HCT116 (cell line): Measurements from ENCODE around the gene ICA1. TPM values are rescaled to one million over a fixed set of nuclear protein-coding genes. Genes with fewer than 3 reads are reported as not detected.

Experiments used
- ATAC-seq: fragments of 200-7000 bp; cut with Tn5 transposase; 2 replicates; pipeline ENCODE4 v1.9.1; 2020; ENCODE audit warnings: mild to moderate bottlenecking, moderate library complexity
- BruUV-seq: library from RNA; stranded (reverse); fragments of 400-500 nt; replicated peaks from 2 replicates; lab custom pipeline; 2021; lab: Mats Ljungman, UMichigan
- CTCF ChIA-PET: fragments of 300-600 bp; sonication (Branson Sonifier 250); formaldehyde crosslinking; loops from one replicate; lab custom pipeline; 2021; ENCODE audit warnings: antibody characterized with exemption; lab: Charles Lee
- POLR2A ChIA-PET: fragments of 300-600, 350-600 bp; sonication (Branson Sonifier 250); formaldehyde crosslinking; loops from one replicate; lab custom pipeline; 2021; ENCODE audit warnings: antibody characterized with exemption; lab: Charles Lee
- RAD21 ChIA-PET, 2 experiments: fragments of 300-600 bp; sonication (Branson Sonifier 250); formaldehyde crosslinking; loops; one replicate each; lab custom pipeline; 2023; ENCODE audit warnings: low total read pairs in 2 of 2; ENCODE audit not compliant: uncharacterized antibody in 2 of 2, unreplicated experiment in 2 of 2, low non-redundant PET in 1 of 2; lab: Charles Lee
- DNase-seq: peaks from one replicate; pipeline ENCODE4 v3.0.0-alpha.2; 2010; ENCODE audit warnings: low read depth, low spot score
- H2AFZ ChIP-seq: fragments of 200-600 bp; shearing (Covaris generic), sonication (generic); 2 replicates; pipeline ENCODE4 v1.6.1; 2017; ENCODE audit warnings: low read depth, mixed run types, mixed read lengths, antibody characterized with exemption, low read length; ENCODE audit not compliant: poor library complexity, severe bottlenecking
- H3K27ac ChIP-seq: 2 replicates; pipeline ENCODE4 v1.5.1; 2012; ENCODE audit warnings: low read depth, low read length
- H3K27me3 ChIP-seq: fragments of 200-600 bp; sonication (generic); 2 replicates; pipeline ENCODE4 v1.6.1; 2016; ENCODE audit warnings: mixed run types, low read length, mixed read lengths; ENCODE audit not compliant: insufficient read depth
- H3K36me3 ChIP-seq, 2 experiments: fragments of 200-500 bp in 1 of 2; fragments of 200-600 bp in 1 of 2; sonication (Bioruptor generic) in 1 of 2; sonication (generic) in 1 of 2; 2 replicates each; pipeline versions ENCODE4 v1.5.1 to v1.6.1; 2014 to 2016; ENCODE audit warnings: low read length in 2 of 2, inconsistent platforms in 1 of 2, mixed read lengths in 1 of 2, mixed run types in 1 of 2; ENCODE audit not compliant: insufficient read depth in 2 of 2, control insufficient read depth in 1 of 2
- H3K4me1 ChIP-seq, 2 experiments: fragments of 200-600 bp in 1 of 2; sonication (generic) in 1 of 2; 2 replicates each; pipeline versions ENCODE4 v1.5.1 to v1.6.1; 2012 to 2017; ENCODE audit warnings: low read length in 2 of 2, inconsistent platforms in 1 of 2, mild to moderate bottlenecking in 1 of 2, mixed read lengths in 1 of 2, mixed run types in 1 of 2, moderate library complexity in 1 of 2; ENCODE audit not compliant: insufficient read depth in 2 of 2, control insufficient read depth in 1 of 2
- H3K4me2 ChIP-seq: fragments of 200-600 bp; sonication (generic); 2 replicates; pipeline ENCODE4 v1.6.1; 2017; ENCODE audit warnings: mixed run types, low read length, mixed read lengths
- H3K4me3 ChIP-seq, 2 experiments: fragments of 200-600 bp in 1 of 2; sonication (generic) in 1 of 2; replicated peaks in 1 of 2; 2 replicates each; pipeline ENCODE4 v1.5.1; 2011 to 2016; ENCODE audit warnings: low read length in 2 of 2, control low read depth in 1 of 2, low read depth in 1 of 2, mild to moderate bottlenecking in 1 of 2, mixed read lengths in 1 of 2, mixed run types in 1 of 2
- H3K79me2 ChIP-seq: fragments of 200-600 bp; sonication (generic); 2 replicates; pipeline ENCODE4 v1.6.1; 2017; ENCODE audit warnings: mild to moderate bottlenecking, mixed run types, low read length, moderate library complexity, mixed read lengths; ENCODE audit not compliant: insufficient read depth
- H3K9ac ChIP-seq: fragments of 200-600 bp; sonication (generic); 2 replicates; pipeline ENCODE4 v1.6.1; 2016; ENCODE audit warnings: low read length, mixed read lengths
- H3K9me2 ChIP-seq: fragments of 200-600 bp; sonication (generic), shearing (Covaris generic); 2 replicates; pipeline ENCODE4 v1.6.1; 2017; ENCODE audit warnings: mixed run types, mild to moderate bottlenecking, moderate library complexity; ENCODE audit not compliant: insufficient read depth
- H3K9me3 ChIP-seq, 2 experiments: fragments of 200-500 bp in 1 of 2; fragments of 200-600 bp in 1 of 2; sonication (Bioruptor generic) in 1 of 2; sonication (generic) in 1 of 2; 2 replicates each; pipeline ENCODE4 v1.6.1; 2014 to 2017; ENCODE audit warnings: low read length in 2 of 2, mixed read lengths in 2 of 2, inconsistent platforms in 1 of 2, low read depth in 1 of 2, mild to moderate bottlenecking in 1 of 2, mixed run types in 1 of 2, moderate library complexity in 1 of 2; ENCODE audit not compliant: control insufficient read depth in 1 of 2, insufficient read depth in 1 of 2
- H4K20me1 ChIP-seq: fragments of 200-600 bp; sonication (generic), shearing (Covaris generic); 2 replicates; pipeline ENCODE4 v1.6.1; 2017; ENCODE audit warnings: mixed run types, mild to moderate bottlenecking, moderate library complexity; ENCODE audit not compliant: insufficient read depth
- REST ChIP-seq: IDR thresholded peaks from 2 replicates; pipeline ENCODE4 v1.6.1; 2012; ENCODE audit warnings: low read depth
- SRF ChIP-seq: IDR thresholded peaks from 2 replicates; pipeline ENCODE4 v1.6.1; 2012; ENCODE audit warnings: low read depth
- TCF7L2 ChIP-seq: IDR thresholded peaks from 2 replicates; pipeline ENCODE4 v1.7.0; 2011; ENCODE audit warnings: borderline replicate concordance, inconsistent platforms; ENCODE audit not compliant: insufficient read depth, insufficient read length; ENCODE audit errors: extremely low read depth
- ZNF274 ChIP-seq: fragments of 200-500 bp; sonication (Bioruptor generic); IDR thresholded peaks from 2 replicates; pipeline ENCODE4 v1.6.1; 2014; ENCODE audit warnings: mild to moderate bottlenecking, low read depth, low read length, inconsistent platforms
- intact Hi-C: fragments of 100-400 bp; cut with micrococcal nuclease; formaldehyde crosslinking; loops from 2 replicates; pipeline ENCODE4 v1.10.0; 2022
- total RNA-seq: library from RNA; stranded (reverse); gene quantifications from one replicate; pipeline ENCODE4 v1.2.1, GENCODE V29; 2021; ENCODE audit not compliant: unreplicated experiment

The ICA1 gene
- total RNA-seq, 1 experiment from 2014 or later = 16.4 TPM

- no peak overlapping the region for H2AFZ ChIP-seq
- H3K4me3 ChIP-seq = no peak overlapping the region
- no TSS peak for BruUV-seq
- no peaks in the 10 kb centered on the region for H3K36me3 ChIP-seq
- CTCF ChIA-PET = no interaction called here
- no peak overlapping the region for H3K9ac ChIP-seq
- H3K27me3 ChIP-seq = no peaks in the 10 kb centered on the region
- no peaks in the 10 kb centered on the region for H4K20me1 ChIP-seq
- no peak overlapping the region for H3K27ac ChIP-seq
- H3K4me1 ChIP-seq = no peaks in the 10 kb centered on the region
- RAD21 ChIA-PET = no interaction called here
- no peaks in the 10 kb centered on the region for H3K9me3 ChIP-seq
- no peaks in the 10 kb centered on the region for H3K9me2 ChIP-seq
- no peak overlapping the region for H3K4me2 ChIP-seq
- ATAC-seq = no peak
- no peaks in the 10 kb centered on the region for H3K79me2 ChIP-seq
- TF ChIP-seq SRF = no peak
- no peak for TF ChIP-seq ZNF274
- no peak for TF ChIP-seq REST
- TF ChIP-seq TCF7L2 = no peak
- intact Hi-C loops = loop anchor here (2.0 to 10.0 kb wide), 7 partner anchors 82 to 1248 kb away; no protein-coding TSS in a partner anchor
- POLR2A ChIA-PET = no interaction called here
- DNase-seq = no peak
Measured at GRCh38 chr7:8215648-8216333, 46.2 kb downstream of the ICA1 start.
